Activated CD4-positive, alpha-beta T cell treated with anti-CD3 and anti-CD28 coated beads, Interleukin-2, amount 50 U/mL, for 1 hour (primary cell): ENCODE measurements around the gene TRIP10.
"Not testable (repeated sequence)": the region's sequence is repeated elsewhere in the genome, so short reads cannot be mapped to it uniquely, and the experiment has no call there.

Experiments used
- DNase-seq: peaks from one replicate; pipeline ENCODE4 v3.0.0-alpha.2; 2020

The TRIP10 gene, protein sequence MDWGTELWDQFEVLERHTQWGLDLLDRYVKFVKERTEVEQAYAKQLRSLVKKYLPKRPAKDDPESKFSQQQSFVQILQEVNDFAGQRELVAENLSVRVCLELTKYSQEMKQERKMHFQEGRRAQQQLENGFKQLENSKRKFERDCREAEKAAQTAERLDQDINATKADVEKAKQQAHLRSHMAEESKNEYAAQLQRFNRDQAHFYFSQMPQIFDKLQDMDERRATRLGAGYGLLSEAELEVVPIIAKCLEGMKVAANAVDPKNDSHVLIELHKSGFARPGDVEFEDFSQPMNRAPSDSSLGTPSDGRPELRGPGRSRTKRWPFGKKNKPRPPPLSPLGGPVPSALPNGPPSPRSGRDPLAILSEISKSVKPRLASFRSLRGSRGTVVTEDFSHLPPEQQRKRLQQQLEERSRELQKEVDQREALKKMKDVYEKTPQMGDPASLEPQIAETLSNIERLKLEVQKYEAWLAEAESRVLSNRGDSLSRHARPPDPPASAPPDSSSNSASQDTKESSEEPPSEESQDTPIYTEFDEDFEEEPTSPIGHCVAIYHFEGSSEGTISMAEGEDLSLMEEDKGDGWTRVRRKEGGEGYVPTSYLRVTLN

DNA sequence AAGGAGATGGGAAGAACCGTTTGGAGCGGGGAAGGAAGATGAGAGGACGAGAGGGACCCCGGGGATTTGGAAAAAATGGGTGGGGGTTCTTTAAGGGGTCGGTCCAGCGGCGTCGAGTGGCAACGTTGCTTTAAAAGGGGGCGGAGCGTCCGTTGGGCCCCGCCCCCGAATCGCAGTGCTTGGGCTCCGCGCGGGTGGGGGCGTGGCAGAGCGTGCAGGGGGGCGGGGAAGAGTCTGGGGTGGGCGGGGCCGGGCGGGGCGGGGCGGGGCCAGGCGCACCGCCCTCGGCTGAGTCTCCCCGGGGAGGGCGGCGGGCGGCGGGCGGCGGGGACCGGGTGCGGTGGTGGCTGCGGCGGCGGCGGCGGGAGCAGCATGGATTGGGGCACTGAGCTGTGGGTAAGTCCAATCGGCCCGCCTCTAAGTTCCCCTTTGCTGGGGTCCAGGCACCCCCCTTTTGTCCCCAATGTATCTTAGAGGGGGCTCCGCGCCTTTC, at the start of gene TRIP10:
Gene TRIP10, plus strand, starts transcription at position 291 of the 493 bp plus-strand sequence. Its CDS starts 82 bp downstream, at position 373.
- DNase-seq = peak; percentile 79

DNA sequence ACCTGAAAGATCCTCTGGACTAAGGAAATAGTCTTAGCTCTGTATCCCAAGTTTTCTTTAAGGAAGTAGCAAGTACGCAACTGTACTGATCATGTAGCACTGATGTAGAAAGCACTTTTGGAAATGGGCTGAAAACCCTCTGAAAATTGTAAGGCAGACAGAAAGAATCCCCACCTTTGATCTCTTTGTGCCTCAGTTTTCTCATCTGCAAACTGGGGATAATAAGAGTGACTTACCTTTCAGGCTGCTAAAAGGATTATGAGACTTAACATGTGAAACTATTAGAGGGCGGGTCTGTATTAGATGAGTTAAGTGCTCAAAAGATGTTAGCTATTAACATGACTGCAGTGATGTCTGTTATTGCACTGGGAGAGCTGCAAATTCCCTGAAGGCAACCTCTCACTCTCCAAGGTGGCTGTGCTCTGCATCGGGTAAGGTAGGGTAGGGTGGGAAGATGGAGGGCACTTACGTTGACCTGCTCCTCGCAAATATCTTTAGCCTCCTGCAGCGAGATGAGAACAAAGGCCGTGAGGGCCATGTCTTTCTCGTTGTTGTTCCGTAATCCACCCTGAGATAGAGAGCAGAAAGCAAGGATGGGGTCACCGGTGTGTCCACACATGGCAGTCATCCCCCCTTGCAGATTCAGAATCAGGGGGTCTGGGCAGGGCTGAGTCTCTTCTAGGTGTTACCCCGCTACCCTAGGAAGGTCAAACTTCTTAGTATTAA, 49.2 kb upstream of the TRIP10 start:
- DNase-seq = no peak

DNA sequence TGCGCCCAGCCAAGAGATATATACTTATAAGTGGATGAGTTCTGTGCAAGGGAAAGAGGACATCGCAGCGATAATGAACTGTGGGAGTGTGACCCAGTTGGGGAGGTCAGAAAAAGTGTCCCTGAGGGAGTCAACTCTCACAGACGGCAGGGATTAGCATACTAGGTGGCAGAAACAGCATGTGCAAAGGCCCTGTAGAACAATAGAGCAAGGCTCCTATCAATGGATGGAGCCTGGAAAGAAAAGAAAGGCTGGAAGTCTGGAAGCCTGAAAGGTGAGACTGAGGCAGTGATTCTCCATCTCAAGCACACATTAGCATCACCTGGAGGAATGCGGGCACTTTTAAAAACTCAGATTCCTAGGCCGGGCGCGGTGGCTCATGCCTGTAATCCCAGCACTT, 48.1 kb upstream of the TRIP10 start:
- DNase-seq = no peak

DNA sequence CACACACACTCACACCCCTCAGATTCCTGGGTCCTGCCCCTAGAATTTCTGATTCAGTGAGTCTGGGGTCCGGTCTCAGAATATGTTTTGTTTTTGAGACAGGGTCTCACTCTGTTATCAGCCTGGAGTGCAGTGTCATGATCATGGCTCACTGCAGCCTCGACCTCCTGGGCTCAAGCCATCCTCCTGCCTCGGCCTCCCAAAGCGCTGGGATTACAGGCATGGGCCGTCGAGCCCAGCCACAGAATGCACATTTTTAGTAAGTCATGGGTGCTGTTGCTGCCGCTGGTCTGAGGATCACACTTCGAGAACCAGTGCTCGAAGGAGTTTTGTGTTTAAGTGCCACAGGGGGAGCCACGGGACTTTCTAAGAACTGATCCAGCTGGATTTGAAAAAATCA, 47.5 kb upstream of the TRIP10 start:
- DNase-seq = no peak

DNA sequence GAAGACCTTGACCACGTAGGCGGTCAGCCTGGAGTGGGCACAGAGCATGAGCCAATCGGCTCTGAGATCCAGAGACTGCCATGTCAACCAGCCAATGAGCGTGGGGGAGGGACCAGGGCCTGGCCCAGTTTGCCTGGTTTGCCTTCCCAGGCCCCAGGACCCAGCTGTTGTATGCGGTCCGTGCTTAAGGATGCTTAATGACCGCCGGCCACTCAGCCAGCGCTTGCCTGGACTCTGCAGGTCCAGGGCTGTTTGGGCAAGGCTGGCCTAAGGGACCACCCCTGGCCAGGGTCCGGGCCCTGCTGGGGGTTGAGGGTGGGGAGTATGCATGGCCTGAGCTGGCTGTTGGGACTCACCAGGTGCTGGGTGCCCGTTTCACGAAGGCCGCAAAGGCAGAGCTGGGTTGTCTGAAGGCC, 46.4 kb upstream of the TRIP10 start:
- no peak for DNase-seq

DNA sequence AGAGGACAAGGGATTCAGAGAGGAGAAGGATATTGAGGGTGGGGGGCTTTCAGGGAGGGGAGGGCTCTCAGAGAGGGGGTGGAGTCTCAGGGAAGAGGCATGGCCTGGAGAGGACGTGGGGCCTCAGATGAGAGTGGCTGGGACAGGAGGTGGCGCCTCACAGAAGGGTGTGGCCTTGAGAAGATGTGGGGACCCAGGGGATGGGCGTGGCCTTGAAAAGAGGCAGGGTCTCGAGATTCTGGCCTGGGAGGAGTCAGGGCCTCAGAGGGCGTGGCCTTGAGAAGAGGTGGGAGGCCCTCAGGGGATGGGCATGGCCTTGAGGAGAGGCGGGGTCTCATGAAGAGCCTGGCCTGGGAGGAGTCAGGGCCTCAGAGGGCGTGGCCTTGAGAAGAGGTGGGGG, 45.8 kb upstream of the TRIP10 start:
- DNase-seq = no peak

DNA sequence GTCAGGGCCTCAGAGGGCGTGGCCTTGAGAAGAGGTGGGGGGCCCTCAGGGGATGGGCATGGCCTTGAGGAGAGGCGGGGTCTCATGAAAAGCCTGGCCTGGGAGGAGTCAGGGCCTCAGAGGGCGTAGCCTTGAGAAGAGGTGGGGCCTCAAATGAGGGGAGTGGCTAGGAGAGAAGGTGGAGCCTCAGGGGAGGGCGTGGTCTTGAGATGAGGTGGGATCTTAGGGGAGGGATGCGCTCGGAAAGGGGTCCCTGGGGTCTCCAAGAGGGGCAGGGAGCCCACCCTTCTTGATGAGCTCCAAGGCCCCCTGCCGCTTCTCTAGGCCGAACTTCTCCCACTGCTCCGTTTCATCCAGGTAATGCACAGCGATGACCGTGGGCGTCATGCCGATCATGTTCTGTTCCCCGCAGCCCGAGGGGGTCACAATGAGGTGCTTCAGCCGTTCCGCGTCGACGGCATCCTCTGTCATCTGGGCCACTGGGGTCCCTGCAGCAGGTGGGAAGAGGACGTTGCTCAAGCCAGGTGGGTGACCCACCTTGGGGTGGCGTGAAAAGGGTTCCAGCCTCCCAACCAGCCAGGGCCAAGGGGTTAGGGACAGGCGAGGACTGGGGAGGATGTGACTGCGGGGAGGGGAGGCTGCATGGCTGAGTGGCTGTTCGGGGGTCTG, 45.2 kb upstream of the TRIP10 start:
- DNase-seq = no peak

DNA sequence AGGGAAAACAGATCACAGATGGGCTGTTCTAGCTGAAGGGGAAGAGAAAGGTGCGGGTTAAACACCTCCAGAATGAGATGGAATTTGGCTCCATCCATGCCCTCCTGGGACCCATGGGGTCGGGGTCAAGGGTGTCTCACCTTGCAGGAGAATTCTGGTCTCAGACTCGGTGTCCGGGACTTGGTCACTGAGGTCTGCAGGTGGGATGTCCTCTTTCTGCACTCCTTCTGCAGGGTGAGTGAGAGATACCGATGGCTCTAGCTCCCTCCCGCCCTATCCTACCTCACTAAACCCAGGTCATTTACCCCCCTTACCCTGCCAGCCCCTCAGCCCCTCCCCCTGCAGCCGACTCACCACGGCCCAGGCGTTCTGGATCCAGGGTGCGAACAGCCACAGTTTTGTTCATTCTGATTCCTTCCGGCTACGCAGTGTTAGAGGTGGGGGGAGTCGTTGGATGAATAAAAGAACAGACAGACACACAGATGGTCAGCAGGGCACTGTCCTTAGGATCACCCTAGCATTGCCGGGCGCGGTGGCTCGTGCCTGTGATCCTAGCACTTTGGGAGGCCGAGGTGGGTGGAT, 43.1 kb upstream of the TRIP10 start:
- no peak for DNase-seq

DNA sequence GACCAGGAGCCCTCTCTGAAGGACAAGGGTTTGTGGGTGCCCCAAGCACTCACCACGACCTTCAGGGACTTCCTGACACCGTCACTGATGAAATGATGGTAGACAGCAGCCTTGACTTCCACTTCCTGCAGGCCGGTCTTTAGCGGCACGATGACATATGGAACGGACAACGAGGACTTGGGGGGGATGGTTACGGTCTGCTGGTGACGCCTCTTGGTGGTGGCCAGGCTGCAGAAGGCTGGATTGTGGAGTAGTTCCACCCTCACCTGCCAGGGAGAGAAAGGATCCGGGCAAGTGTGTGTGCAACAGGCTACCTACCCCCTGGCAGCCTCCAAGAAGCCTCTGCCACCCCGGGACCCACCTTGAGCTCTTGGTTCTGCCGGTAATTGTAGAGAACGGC, 42.2 kb upstream of the TRIP10 start:
- DNase-seq = no peak

DNA sequence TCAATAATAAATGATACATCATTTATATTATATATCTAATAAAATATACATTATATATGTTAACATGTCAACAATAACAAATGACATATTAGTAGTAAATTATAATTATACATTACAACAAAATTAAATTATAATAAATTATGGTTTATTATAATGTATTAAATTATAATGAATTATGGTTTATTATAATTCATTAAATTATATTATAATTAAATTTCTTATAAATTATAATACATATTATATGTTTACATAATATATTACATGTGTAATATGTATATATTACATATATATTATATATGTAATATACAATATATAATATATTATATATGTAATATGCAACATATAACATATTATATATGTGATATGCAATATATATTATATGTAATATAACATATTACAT, 39.5 kb upstream of the TRIP10 start:
- no peak for DNase-seq

DNA sequence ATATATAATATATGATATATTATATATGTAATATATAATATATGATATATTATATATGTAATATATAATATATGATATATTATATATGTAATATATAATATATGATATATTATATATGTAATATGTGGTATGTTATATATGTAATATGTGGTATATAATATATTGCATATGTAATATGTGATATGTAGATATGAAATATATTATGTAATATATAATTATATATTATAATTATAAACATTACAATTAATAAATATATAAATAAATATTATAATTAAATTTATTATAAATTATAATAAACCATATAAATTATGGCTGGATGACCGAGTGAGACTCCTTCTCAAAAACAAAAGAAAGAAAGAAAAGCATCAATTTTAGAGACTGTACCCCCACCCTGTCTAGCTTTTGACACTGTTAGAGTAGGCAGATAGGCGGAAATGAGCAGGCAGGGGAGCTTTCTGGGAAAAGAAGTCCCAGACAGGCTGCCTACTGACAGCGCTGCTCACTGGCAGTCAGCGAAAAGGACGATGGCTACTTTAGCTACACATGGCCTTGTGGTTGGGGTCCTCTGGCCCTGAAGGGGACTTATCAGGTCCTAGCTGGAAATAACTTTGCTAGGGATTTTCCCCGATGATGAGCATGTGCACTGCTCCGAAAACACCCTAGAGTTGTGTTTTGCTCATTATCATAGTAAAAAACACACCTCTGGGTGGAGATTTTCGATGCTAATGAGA, 38.7 kb upstream of the TRIP10 start:
- no peak for DNase-seq

DNA sequence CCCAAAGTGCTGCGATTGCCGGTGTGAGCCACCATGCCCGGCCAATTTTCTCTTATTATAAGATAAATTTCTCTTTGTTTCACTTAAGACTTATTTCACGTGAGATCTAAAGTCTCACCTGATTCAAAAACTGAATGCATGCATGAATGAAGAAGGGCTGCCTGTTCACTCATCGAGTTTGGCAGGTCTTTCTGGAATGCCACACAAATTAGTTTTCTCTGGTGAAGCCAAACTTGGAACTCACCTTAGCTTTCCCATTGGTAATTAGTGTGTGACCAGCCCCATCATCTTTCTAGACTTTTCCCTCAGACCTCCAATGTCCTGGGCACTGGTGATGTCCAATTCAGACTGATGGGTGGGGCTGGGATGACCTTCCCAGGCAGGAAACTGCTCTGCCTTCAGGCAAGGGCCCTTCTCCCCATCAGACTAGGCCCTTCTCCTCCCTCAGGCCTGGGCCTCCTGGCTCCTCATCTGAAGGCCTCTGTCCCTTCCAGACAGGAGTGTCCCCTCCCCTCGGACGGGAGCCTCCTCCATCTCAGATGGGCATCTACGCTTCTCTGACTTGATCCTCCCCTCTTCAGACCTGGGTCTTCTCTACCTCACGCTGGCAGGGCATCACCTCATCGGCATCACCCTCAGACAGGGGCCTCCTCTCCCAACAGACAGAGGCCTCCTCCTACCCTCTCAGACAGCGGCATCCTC, 33.4 kb upstream of the TRIP10 start:
- DNase-seq = no peak

DNA sequence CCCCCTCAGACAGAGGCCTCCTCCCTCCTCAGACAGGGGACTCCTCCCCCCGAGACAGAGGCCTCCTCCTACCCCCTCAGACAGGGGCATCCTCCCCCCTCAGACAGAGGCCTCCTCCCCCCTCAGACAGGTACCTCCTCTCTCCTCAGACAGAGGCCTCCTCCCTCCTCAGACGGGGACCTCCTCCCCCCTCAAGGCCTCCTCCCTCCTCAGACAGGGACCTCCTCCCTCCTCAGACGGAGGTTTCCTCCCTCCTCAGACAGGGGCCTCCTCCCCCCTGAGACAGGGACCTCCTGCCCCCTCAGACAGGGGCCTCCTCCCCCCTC, 32.9 kb upstream of the TRIP10 start:
- no peak for DNase-seq

DNA sequence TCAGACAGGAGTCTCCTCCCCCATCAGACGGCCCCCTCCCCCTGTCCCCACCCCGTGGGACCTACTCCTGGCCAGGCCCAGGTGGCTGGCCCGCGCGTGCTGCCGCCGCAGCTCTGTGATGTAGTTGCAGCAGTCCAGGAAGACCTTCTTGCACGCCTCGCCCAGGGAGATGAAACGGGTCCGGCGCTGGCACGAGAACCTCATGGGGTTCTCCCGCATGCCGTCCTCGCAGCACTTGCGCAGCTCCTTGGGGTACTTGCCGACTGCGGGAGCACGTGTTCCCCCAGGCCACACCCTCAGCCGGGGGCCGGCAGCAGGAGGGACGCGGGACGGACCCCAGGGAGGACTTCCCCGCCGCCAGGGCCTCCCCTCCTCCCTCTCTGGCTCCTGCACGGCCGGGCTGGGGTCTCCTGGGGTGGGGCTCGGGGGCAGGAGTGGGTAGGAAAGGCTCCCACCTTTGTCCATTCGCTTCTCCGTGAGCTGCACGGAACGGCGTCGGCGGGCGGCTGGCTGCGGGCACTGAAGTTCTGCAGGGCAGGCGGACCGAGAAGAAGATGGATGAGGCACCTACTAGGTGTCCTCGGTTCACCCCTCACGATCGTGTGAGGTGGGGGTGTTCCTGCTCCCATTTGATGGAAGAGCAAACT, 32.3 kb upstream of the TRIP10 start:
- DNase-seq = no peak

DNA sequence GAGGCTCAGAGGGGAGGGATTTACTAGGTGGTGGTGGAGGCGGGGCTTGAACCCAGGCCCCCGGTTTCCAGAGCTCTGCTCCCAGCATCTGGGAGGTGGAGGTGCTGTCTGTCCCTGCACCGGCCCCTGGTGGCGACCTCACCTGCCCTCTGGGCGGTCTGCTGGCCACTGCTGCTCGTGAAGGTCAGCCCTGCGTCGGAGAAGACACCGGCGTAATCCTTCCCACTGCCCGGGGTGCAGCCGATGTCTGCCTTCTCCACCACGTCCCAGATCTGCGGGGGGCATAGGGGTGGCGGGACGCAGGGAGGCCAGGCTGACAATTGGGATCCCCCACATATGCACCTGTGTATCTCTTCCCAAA, 31.8 kb upstream of the TRIP10 start:
- DNase-seq = no peak

DNA sequence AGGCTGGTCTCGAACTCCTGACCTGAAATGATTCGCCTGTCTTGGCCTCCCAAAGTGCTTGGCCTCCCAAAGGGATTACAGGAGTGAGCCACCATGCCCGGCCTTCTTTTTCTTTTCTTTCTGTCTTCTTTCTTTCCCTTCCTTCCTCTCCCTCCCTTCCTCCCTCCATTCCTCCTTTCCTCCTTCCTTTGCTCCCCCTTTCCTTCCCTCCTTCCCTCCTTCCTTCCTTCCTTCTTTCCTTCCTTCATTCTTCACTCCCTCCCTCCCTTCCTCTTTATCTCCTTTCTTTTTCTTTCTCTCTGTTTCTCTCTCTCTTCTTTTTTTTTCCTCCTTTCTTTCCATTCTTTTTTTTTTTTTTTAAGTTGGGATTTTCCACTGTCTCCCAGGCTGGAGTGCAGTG, 31.1 kb upstream of the TRIP10 start:
- no peak for DNase-seq

DNA sequence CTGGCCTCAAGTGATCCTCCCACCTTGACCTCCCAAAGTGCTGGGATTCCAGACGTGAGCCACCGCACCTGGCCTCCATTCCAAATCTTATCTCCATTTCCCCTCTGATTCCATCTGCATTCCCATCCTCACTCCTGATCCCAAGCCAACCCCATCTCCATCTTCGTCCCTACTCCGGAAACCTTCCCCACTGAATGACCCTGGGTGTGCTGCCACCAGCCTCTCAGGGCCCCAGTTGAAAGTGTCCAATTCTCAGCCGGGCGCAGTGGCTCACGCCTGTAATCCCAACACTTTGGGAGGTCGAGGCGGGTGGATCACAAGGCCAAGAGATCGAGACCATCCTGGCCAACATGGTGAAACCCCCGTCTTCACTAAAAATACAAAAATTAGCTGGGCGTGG, 30.6 kb upstream of the TRIP10 start:
- DNase-seq = not testable (repeated sequence)

DNA sequence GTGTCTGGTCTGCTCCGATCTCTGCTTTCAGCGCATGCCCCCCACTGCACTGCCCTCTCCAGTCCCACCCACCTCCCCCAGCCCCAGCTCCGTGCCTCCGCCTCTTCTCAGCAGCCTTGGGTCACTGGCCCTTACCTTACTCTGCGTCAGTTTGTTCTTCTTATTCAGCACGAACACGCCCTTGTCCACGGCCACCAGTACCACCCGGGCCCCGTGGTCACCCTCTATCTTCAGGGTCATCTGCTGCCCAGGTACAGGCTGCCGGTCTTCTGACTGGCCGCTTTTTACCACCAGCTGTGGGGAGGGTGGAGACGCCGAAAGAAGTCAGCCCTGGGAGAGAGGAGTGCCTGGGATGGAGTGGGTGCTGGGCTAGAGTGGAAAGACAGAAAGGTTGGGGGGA, 29.9 kb upstream of the TRIP10 start:
- DNase-seq = no peak

DNA sequence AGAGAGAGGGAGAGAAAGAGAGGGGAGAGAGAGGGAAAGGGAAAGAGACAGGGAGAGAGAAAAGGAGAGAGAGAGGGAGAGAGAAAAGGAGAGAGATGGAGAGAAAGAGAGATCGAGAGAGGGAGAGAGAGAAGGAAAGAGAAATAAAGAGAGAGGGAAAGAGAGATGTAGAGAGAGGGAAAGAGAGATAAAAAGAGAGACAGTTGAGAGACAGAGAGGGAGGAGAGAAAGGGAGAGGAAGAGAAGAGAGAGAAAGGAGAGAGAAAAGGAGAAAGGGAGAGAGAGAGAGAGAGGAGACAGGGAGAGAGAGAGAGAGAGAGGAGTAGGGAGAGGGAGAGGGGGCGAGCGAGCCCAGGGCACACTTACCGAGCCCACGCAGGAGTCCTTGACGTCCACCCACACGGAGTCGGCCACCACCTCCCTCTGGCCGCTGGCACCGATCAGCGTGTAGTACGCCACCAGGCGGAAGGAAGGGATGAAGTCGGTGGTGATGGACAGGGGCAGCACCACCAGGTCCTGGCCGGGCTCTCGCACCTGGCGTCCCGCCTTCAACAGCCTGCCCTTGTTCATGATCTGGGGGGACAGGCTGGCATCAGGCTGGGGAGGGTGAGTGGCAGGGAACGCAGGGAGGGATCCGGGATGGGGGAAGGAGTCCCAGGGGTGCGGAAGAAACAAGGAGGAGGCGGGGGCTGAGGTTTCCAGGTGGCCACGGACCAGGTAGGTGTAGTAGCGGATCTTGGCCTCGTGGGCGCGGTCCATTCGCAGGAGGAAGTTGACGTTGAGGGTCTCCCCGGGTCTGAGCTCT, 29.0 kb upstream of the TRIP10 start:
- no peak for DNase-seq

DNA sequence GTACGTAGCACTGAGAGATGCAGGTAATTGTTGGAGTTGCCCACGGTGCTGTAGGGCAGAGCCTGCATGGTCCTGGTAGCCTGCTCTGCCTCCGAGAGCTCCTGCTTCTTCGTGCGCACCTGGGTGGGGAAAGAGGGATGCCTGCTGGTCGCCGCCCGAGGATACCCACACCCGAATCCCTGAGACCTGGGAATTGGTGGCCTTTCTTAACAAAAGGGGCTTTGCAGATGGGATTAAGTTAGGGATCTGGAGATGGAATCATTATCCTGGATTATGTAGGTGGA, 28.5 kb upstream of the TRIP10 start:
- DNase-seq = no peak

DNA sequence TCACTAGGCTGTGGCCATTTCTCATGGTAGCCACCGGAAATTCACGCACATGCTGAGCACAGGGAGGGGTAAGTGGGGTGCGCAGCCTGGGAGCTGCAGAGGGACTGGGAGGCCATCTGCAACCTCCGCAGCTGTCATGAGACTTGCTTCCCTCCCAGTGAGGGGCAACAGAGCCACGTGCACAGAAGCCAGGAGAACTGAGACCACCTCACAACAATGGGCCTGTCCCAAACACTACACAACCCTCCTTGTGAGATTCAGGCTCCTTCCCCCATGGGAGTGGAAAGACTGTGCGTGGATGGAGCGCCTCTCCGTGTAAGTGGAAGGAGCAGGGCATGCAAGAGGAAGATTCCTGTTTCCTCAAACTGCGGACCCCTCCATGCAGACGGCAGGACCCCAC, 27.9 kb upstream of the TRIP10 start:
- no peak for DNase-seq
